ENCODE measurements around the gene KRT33A. TPM values are rescaled to one million over a fixed set of nuclear protein-coding genes. Genes with fewer than 3 reads are reported as not detected.

The KRT33A gene
- total RNA-seq, 4 donors from 2014 or later, result not detected

DNA sequence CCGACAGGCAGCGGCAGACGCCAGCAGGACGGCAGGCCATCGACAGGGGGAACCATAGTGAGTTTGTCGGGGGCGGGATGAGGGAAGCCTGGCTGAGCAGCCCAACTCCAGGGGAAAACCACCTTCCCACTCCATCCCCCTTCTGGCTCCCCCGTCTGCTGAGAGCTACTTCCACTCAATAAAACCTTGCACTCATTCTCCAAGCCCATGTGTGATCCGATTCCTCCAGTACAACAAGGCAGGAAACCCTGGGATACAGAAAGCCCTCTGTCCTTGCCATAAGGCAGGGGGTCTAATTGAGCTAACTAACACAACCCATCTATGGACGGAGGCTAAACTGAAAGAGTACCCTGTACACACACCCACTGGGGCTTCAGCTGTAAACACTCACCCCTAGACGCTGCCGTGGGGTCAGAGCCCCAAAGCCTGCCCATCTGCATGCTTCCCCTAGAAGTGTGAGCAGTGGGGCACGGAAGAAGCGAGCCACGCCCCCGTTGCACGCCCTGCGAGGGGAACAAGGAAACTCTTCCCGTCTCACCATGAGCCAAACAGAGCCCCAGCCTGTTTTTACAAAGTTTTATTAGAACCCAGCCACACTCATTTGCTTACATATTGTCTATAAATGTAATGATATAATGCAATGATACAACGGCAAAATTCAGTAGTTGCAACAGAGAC, 52.0 kb downstream of the KRT33A start:
- Histone ChIP-seq H3K36me3 (no peaks in the 10 kb centered on the region), H3K27ac (no peak overlapping the region), H3K4me1 (no peaks in the 10 kb centered on the region), H3K27me3 (peaks cover 11% of the 10 kb centered on the region), H3K4me3 (no peak overlapping the region), H3K9me3 (no peaks in the 10 kb centered on the region)
- no peak for ATAC-seq
- WGBS, 2 donors (ENCODE audit: low coverage in 1 of 2), result 86 to 95% methylated on average over 11 to 19 of the region's 20 CpGs
- TF ChIP-seq EP300 (IDR thresholded peaks at IDR 0.05) (no peak), POLR2AphosphoS5 (IDR thresholded peaks at IDR 0.05) (no peak), POLR2A (IDR thresholded peaks at IDR 0.05) (no peak)
- TF ChIP-seq, protein P1, sequence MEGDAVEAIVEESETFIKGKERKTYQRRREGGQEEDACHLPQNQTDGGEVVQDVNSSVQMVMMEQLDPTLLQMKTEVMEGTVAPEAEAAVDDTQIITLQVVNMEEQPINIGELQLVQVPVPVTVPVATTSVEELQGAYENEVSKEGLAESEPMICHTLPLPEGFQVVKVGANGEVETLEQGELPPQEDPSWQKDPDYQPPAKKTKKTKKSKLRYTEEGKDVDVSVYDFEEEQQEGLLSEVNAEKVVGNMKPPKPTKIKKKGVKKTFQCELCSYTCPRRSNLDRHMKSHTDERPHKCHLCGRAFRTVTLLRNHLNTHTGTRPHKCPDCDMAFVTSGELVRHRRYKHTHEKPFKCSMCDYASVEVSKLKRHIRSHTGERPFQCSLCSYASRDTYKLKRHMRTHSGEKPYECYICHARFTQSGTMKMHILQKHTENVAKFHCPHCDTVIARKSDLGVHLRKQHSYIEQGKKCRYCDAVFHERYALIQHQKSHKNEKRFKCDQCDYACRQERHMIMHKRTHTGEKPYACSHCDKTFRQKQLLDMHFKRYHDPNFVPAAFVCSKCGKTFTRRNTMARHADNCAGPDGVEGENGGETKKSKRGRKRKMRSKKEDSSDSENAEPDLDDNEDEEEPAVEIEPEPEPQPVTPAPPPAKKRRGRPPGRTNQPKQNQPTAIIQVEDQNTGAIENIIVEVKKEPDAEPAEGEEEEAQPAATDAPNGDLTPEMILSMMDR (IDR thresholded peaks at IDR 0.05), result no peak

DNA sequence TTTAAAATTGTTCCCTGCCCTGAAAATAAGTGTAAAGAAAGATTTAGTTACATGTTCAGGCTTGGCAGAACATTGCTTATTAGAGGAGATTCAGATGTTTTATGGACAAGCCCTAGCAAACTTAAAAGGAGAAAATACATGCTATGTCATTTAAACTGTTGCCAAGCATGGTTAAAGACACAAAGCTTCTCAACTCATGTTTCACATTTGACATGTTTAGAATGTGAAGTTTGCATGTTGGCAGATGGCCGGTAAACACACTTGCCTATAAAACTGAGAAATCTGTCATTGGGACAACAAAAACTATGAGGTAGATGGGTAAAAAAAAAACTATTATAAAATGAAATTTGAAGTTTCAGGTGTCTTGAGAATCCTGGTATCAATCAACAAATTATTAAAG, 53.8 kb downstream of the KRT33A start:
- ATAC-seq, result no peak
- no peak overlapping the region for H3K4me3 ChIP-seq
- H3K36me3 ChIP-seq, result no peaks in the 10 kb centered on the region
- H3K27me3 ChIP-seq, result peaks cover 23% of the 10 kb centered on the region
- no peak overlapping the region for H3K27ac ChIP-seq
- no peaks in the 10 kb centered on the region for H3K4me1 ChIP-seq
- TF ChIP-seq, protein P1 (IDR thresholded peaks at IDR 0.05), result no peak
- no peak for TF ChIP-seq POLR2AphosphoS5 (IDR thresholded peaks at IDR 0.05)
- no peak for TF ChIP-seq POLR2A (IDR thresholded peaks at IDR 0.05)
- TF ChIP-seq EP300 (IDR thresholded peaks at IDR 0.05), result no peak
- 26 to 45% methylated on average over 1 of the region's 1 CpG for WGBS, 2 donors (ENCODE audit: low coverage in 1 of 2)
- no peaks in the 10 kb centered on the region for H3K9me3 ChIP-seq

Other genes with a start within 250 kb of the KRT33A start
- not detected for gene KRTAP4-16, start 248.6 kb downstream of the KRT33A start, total RNA-seq
- not detected for gene KRTAP4-9, start 245.4 kb downstream of the KRT33A start, total RNA-seq
- not detected for gene KRTAP4-11, start 232.5 kb downstream of the KRT33A start, total RNA-seq
- gene KRTAP4-12, start 226.6 kb downstream of the KRT33A start, total RNA-seq, result not detected
- not detected for gene KRTAP4-6, start 210.3 kb downstream of the KRT33A start, total RNA-seq
- gene KRTAP4-5, start 201.0 kb downstream of the KRT33A start, total RNA-seq, result not detected
- gene KRTAP4-4, start 190.1 kb downstream of the KRT33A start, total RNA-seq, result not detected
- not detected for gene KRTAP4-3, start 182.6 kb downstream of the KRT33A start, total RNA-seq
- not detected for gene KRTAP4-2, start 172.6 kb downstream of the KRT33A start, total RNA-seq
- gene KRTAP4-1, start 165.9 kb downstream of the KRT33A start, total RNA-seq, result not detected
- gene KRTAP9-1, start 160.9 kb downstream of the KRT33A start, total RNA-seq, result not detected
- gene KRTAP9-2, start 124.2 kb downstream of the KRT33A start, total RNA-seq, result not detected
- not detected for gene KRTAP9-3, start 118.4 kb downstream of the KRT33A start, total RNA-seq
- gene KRTAP9-8, start 112.8 kb downstream of the KRT33A start, total RNA-seq, result not detected
- gene KRTAP9-4, start 101.1 kb downstream of the KRT33A start, total RNA-seq, result not detected
- gene KRTAP9-9, start 95.4 kb downstream of the KRT33A start, total RNA-seq, result not detected
- not detected for gene KRTAP9-6, start 85.5 kb downstream of the KRT33A start, total RNA-seq
- gene KRTAP9-7, start 75.1 kb downstream of the KRT33A start, total RNA-seq, result under 1 TPM in 1 of 4 donors, not detected in 3; 0.66 TPM
- not detected for gene KRTAP29-1, start 48.0 kb downstream of the KRT33A start, total RNA-seq
- gene KRTAP16-1, start 41.5 kb downstream of the KRT33A start, total RNA-seq, result not detected
- not detected for gene KRTAP17-1, start 35.1 kb downstream of the KRT33A start, total RNA-seq
- gene KRT33B, start 19.0 kb upstream of the KRT33A start, total RNA-seq, result not detected
- gene KRT34, start 31.5 kb upstream of the KRT33A start, total RNA-seq, result under 1 TPM in 1 of 4 donors, not detected in 3; 0.27 TPM
- gene KRT31, start 46.8 kb upstream of the KRT33A start, total RNA-seq, result not detected
- not detected for gene KRT37, start 73.8 kb upstream of the KRT33A start, total RNA-seq
- gene KRT38, start 90.2 kb upstream of the KRT33A start, total RNA-seq, result not detected
- gene KRT32, start 116.6 kb upstream of the KRT33A start, total RNA-seq, result under 1 TPM in 1 of 4 donors, not detected in 3; 0.13 TPM
- gene KRT35, start 130.3 kb upstream of the KRT33A start, total RNA-seq, result not detected
- not detected for gene KRT36, start 139.1 kb upstream of the KRT33A start, total RNA-seq
- 1,000 to 10,000 TPM in 1 of 4 donors, 100 to 1,000 TPM in 1, 10 to 100 TPM in 2; 20.7 to 1,501 (median 80.1) TPM for gene KRT13, start 154.8 kb upstream of the KRT33A start, total RNA-seq
- 100 to 1,000 TPM in 1 of 4 donors, 1 to 10 TPM in 3; 1.2 to 129 (median 4.2) TPM for gene KRT15, start 168.1 kb upstream of the KRT33A start, total RNA-seq
- 100 to 1,000 TPM in 1 of 4 donors, 1 to 10 TPM in 3; 2.9 to 154 (median 6.5) TPM for gene KRT19, start 177.5 kb upstream of the KRT33A start, total RNA-seq
- not detected for gene KRT9, start 221.2 kb upstream of the KRT33A start, total RNA-seq
- 100 to 1,000 TPM in 1 of 4 donors, 10 to 100 TPM in 1, 1 to 10 TPM in 1, not detected in 1; 1.4 to 105 (median 41.1) TPM for gene KRT14, start 236.1 kb upstream of the KRT33A start, total RNA-seq

Measured in gastroesophageal sphincter (tissue), 4 donors.